ENCODE data around the gene LIG1.
A peak's percentile ranks its signal among the peaks of the same experiment; 100 is the strongest.

DNA sequence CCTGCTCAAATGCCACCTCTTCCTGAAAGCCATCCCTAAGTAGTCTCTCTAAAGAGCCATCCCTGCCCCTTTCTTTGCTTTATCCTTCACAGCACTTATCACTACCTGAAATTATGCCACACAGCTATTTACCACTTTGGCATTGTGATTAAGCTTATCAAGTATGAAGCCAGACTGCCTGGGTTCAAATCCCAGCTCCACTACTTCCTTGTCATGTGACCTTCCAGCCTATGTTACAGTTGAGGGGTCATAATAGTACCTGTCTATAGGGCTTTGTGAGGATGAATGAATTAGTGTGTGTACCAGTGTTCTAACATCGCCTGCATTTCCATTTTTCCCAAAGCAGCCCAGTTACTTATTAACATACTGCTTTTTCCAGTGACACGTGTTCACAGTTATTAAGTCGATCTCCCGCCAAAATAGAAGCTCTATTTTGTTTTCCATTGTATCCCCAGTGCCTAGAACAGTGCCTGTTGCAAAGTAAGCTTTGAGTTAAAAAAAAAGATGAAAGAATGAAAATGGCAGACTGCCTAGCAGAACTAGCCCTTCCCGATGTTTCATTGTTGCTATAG is 33.2 kb upstream of the LIG1 start:
- TF ChIP-seq, protein P1, sequence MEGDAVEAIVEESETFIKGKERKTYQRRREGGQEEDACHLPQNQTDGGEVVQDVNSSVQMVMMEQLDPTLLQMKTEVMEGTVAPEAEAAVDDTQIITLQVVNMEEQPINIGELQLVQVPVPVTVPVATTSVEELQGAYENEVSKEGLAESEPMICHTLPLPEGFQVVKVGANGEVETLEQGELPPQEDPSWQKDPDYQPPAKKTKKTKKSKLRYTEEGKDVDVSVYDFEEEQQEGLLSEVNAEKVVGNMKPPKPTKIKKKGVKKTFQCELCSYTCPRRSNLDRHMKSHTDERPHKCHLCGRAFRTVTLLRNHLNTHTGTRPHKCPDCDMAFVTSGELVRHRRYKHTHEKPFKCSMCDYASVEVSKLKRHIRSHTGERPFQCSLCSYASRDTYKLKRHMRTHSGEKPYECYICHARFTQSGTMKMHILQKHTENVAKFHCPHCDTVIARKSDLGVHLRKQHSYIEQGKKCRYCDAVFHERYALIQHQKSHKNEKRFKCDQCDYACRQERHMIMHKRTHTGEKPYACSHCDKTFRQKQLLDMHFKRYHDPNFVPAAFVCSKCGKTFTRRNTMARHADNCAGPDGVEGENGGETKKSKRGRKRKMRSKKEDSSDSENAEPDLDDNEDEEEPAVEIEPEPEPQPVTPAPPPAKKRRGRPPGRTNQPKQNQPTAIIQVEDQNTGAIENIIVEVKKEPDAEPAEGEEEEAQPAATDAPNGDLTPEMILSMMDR (IDR thresholded peaks at IDR 0.05; ENCODE audit: low read depth, low read length): no peak
- no peak for TF ChIP-seq POLR2A (IDR thresholded peaks at IDR 0.05; ENCODE audit: extremely low read depth, insufficient read length)
- TF ChIP-seq, protein P2, sequence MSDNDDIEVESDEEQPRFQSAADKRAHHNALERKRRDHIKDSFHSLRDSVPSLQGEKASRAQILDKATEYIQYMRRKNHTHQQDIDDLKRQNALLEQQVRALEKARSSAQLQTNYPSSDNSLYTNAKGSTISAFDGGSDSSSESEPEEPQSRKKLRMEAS (IDR thresholded peaks at IDR 0.05; ENCODE audit: low read depth, low read length): peak; percentile 91

Measured in NB4 (cell line).